Upper lobe of right lung (tissue), 1 donor: ENCODE data around the gene PPM1F. TPM values are rescaled to one million over a fixed set of nuclear protein-coding genes. Genes with fewer than 3 reads are reported as not detected.

Experiments
- ATAC-seq: fragments of 200-7000 bp; cut with Tn5 transposase; one replicate; pipeline ENCODE4 v1.9.1; 2020; ENCODE audit warnings: mild to moderate bottlenecking, moderate library complexity
- DNase-seq: peaks from one replicate; pipeline ENCODE4 v3.0.0-alpha.2; 2020
- H3K27ac ChIP-seq: fragments of 200-600 bp; one replicate; pipeline ENCODE4 v1.8.0; 2022
- H3K27me3 ChIP-seq: fragments of 200-600 bp; one replicate; pipeline ENCODE4 v1.8.0; 2022; ENCODE audit warnings: mild to moderate bottlenecking
- H3K36me3 ChIP-seq: fragments of 200-600 bp; one replicate; pipeline ENCODE4 v1.8.0; 2022
- H3K4me1 ChIP-seq: fragments of 200-600 bp; one replicate; pipeline ENCODE4 v1.8.0; 2022
- H3K4me3 ChIP-seq: fragments of 200-600 bp; one replicate; pipeline ENCODE4 v1.8.0; 2022; ENCODE audit warnings: mild to moderate bottlenecking
- H3K9me3 ChIP-seq: fragments of 200-600 bp; one replicate; pipeline ENCODE4 v1.8.0; 2022
- CTCF ChIP-seq: fragments of 200-600 bp; IDR thresholded peaks from one replicate; pipeline ENCODE4 v1.8.0; 2022; ENCODE audit warnings: antibody characterized with exemption
- intact Hi-C: fragments of 100-400 bp; cut with DNase I; formaldehyde crosslinking; loops from one replicate; pipeline ENCODE4 v1.11.0; 2022
- total RNA-seq: library from RNA; stranded (reverse); fragmentation: NEBNext Ultra II Directional; extraction: Animal tissue kit (Norgen Biotek cat#: 25700); gene quantifications from one replicate; pipeline ENCODE4 v1.2.1, GENCODE V29; 2021
- donor health status: DM: no; HTN: yes; CAD: no; lungs with severe emphysema.

PPM1F gene
- total RNA-seq, 1 donor from 2014 or later: 51.2 TPM

GRCh38 chr22:21922370-21923162, 30.1 kb downstream of the PPM1F start:
- Histone ChIP-seq H3K4me1 (no peaks in the 10 kb centered on the region), H3K27ac (no peak overlapping the region), H3K36me3 (peaks cover 13% of the 10 kb centered on the region), H3K27me3 (no peaks in the 10 kb centered on the region), H3K4me3 (no peak overlapping the region), H3K9me3 (no peaks in the 10 kb centered on the region)
- no peak for TF ChIP-seq CTCF
- ATAC-seq (no peak), DNase-seq (no peak)
- intact Hi-C loops: no loop called here

GRCh38 chr22:21921729-21922128, 30.9 kb downstream of the PPM1F start:
- Histone ChIP-seq H3K36me3 (peaks cover 10% of the 10 kb centered on the region), H3K4me1 (no peaks in the 10 kb centered on the region), H3K27ac (no peak overlapping the region), H3K9me3 (no peaks in the 10 kb centered on the region), H3K27me3 (no peaks in the 10 kb centered on the region), H3K4me3 (no peak overlapping the region)
- no peak for ATAC-seq
- intact Hi-C loops: no loop called here
- DNase-seq: no peak
- no peak for TF ChIP-seq CTCF

GRCh38 chr22:21921184-21921721, 31.4 kb downstream of the PPM1F start:
- no peaks in the 10 kb centered on the region for H3K27me3 ChIP-seq
- H3K4me1 ChIP-seq: no peaks in the 10 kb centered on the region
- intact Hi-C loops: no loop called here
- no peak overlapping the region for H3K4me3 ChIP-seq
- TF ChIP-seq CTCF: no peak
- peaks cover 7% of the 10 kb centered on the region for H3K36me3 ChIP-seq
- DNase-seq (no peak), ATAC-seq (no peak)
- no peak overlapping the region for H3K27ac ChIP-seq
- H3K9me3 ChIP-seq: no peaks in the 10 kb centered on the region

GRCh38 chr22:21920341-21921183, 32.1 kb downstream of the PPM1F start:
- Histone ChIP-seq H3K4me1 (no peaks in the 10 kb centered on the region), H3K9me3 (no peaks in the 10 kb centered on the region), H3K27me3 (no peaks in the 10 kb centered on the region), H3K4me3 (no peak overlapping the region), H3K36me3 (peaks cover 7% of the 10 kb centered on the region), H3K27ac (no peak overlapping the region)
- ATAC-seq: no peak
- no peak for TF ChIP-seq CTCF
- DNase-seq: no peak
- intact Hi-C loops: no loop called here

- H3K27me3 ChIP-seq: no peaks in the 10 kb centered on the region
- intact Hi-C loops: no loop called here
- H3K27ac ChIP-seq: no peak overlapping the region
- DNase-seq (no peak), ATAC-seq (no peak)
- no peaks in the 10 kb centered on the region for H3K4me1 ChIP-seq
- H3K4me3 ChIP-seq: no peak overlapping the region
- peaks cover 3% of the 10 kb centered on the region for H3K36me3 ChIP-seq
- no peaks in the 10 kb centered on the region for H3K9me3 ChIP-seq
- TF ChIP-seq CTCF: no peak
Measured at GRCh38 chr22:21919526-21920307, 32.9 kb downstream of the PPM1F start.
